Hindlimb muscle (tissue), 1 donor: ENCODE results near the gene PLCB4. TPM values are rescaled to one million over a fixed set of nuclear protein-coding genes. Genes with fewer than 3 reads are reported as not detected.
"Not testable (repeated sequence)": the region's sequence is repeated elsewhere in the genome, so short reads cannot be mapped to it uniquely, and the experiment has no call there.

ENCODE experiments used
- DNase-seq: peaks from one replicate; pipeline ENCODE4 v3.0.0-alpha.2; 2013
- polyA plus RNA-seq: library from polyadenylated mRNA; unstranded; fragments of 120-200 nt; gene quantifications from one replicate; pipeline ENCODE4 v1.2.1, GENCODE V29; 2013; ENCODE audit not compliant: insufficient read length

The PLCB4 gene
- polyA plus RNA-seq, 1 donor, result 3.2 TPM

DNA sequence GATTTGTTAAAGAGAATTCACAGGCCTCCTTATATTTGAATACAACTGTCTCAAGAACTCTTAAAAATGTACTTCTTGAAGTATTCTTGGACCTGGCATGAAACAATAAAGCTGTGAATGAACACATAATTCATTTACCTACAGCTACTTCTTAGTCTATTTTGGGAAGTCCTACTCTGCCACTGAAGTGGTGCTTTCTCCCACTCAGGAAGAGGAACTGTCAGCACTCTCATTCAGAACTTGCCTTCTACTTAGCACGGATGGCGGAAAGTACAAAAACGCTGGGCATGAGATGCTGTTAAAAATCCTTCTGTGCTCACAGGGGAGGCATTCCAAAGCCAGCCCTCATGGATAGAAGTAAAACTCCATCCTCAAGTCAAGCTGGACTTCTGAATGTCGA lies 300.7 kb downstream of the PLCB4 start:
- DNase-seq, result no peak

DNA sequence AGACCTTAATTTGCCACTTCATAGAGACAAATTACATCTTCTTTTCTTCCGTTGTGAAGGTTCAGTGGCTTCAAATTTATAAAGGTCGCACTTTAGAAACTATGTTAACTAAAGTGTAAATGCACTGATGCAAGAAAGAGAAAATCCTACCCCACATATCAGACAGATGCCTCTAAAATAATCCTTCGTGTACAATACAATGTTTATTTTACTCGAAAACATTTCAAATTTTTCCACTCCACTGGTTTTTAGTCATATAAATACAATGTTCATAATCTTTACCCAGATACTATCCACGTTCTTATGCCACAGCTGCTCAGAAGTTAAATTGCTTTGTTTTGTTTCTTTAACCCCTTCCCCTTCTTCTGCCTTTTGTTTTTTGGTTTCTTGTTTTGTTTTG lies 305.2 kb downstream of the PLCB4 start:
- DNase-seq, result no peak

DNA sequence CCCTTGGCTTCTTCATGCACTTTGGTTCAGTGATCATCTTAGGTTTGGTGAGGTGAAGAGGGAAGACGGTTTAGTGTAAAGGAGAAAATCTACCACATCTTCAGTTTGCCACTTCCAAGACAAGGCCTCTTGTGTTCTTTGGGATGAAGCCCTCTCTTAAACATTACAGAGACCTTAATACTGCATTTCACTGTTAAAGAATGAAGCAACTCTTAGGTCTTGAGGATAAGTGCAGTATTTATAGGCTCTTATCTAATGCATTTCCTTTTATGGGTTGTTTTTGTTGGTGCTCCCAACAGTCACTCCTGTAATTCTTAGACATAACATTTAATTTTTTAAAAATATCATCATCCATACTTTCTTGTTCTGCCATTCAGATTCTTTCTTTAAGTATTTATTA lies 305.6 kb downstream of the PLCB4 start:
- DNase-seq, result no peak

DNA sequence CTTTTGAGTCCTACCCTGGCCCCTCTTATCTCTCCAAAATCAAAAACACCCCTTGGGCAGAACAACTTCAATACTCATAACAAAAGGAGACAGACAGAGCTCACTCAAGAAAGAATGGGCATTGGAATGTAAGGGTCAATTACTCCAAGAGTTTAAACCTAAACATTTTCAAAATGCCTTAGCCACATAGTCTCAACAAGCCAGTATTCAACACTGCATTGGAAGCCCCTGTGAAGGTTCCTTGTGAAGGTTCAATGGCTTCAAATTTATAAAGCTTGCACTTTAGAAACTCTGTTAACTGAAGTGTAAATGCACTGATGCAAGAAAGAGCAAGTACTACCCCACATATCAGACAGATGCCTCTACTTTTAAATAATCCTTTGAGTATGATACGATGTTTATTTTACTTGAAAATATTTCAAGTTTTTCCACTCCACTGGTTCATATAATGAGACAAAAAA lies 306.4 kb downstream of the PLCB4 start:
- no peak for DNase-seq

DNA sequence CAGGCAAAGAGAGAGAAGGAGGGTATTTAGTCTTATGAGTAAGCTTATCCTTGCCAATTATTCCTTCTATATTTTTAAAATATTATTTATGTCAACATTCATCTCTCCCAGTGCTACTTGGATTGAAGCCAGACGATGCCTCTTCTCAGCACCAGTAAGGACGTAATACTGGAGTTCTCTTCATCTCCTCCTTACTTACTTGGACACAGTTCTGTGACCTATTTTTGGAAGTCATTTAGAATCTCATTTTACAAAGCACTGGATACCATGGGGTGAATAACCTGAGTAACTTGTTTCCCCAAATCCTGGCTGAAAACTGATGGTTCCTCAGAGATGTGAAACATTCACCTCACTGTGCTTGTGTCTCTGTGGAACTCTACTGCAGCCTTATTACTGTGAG lies 308.1 kb downstream of the PLCB4 start:
- no peak for DNase-seq

DNA sequence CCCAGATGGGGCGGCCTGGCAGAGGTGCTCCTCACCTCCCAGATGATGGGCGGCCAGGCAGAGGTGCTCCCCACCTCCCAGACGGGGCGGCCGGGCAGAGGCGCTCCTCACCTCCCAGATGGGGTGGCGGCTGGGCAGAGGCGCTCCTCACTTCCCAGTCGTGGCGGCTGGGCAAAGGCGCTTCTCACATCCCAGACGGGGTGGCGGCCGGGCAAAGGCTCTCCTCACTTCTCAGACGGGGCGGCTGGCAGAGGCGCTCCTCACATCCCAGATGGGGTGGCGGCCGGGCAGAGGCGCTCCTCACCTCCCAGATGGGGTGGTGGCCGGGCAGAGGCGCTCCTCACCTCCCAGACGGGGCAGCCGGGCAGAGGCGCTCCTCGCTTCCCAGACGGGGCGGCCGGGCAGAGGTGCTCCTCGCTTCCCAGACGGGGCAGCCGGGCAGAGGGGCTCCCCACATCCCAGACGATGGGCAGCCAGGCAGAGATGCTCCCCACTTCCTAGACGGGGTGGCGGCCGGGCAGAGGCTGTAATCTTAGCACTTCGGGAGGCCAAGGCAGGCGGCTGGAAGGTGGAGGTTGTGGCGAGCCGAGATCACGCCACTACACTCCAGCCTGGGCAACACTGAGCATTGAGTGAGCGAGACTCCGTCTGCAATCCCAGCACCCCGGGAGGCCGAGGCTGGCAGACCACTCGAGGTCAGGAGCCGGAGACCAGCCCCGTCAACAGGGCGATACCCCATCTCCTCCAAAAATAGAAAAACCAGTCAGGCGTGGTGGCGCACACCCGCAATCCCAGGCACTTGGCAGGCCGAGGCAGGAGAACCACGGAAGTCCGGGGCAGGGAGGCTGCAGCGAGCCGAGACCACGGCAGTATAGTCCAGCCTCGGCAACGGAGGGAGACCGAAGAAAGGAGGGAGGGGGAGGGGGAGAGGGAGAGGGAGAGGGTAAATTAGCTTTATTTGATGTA lies 316.7 kb downstream of the PLCB4 start:
- not testable (repeated sequence) for DNase-seq

DNA sequence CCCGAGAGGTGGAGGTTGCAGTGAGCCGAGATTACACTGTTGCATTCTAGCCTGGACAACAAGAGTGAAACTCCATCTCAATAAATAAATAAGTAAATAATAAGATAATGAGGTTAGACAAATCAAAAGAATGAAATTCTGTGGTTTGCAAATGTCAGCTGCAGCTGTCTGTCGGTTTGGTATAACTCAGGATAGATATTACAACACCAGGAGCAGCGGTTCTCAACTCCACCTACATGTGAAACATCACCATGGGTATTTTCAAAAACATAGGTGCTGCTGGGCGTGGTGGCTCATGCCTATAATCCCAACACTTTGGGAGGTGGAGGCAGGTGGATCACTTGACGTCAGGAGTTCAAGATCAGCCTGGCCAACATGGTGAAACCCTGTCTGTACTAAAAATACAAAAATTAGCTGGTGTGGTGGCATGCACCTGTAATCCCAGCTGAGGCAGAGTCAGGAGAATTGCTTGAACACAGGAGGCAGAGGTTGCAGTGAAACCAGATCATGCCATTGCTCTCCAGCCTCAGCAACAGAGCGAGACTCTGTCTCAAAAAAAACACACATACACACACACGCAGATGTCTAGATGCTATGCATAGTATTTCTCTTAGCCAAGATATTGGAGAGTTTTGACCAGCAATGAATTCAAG lies 319.4 kb downstream of the PLCB4 start:
- no peak for DNase-seq

DNA sequence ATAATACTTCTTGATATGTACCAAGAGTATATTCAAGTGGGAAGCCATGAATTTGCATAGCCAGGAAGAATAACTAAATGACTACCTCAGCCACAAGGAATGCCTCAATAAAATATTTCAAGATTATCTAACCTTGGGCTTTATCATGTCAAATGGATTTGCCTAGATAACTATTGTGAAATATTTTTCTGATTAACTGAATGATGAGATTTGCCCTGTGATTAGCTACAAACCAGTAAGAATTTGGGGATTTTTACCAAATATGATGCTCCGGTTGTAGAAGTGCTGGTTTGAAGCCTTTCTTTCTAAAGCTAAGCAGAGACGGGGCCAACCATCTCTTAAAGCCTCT lies 319.9 kb downstream of the PLCB4 start:
- no peak for DNase-seq

DNA sequence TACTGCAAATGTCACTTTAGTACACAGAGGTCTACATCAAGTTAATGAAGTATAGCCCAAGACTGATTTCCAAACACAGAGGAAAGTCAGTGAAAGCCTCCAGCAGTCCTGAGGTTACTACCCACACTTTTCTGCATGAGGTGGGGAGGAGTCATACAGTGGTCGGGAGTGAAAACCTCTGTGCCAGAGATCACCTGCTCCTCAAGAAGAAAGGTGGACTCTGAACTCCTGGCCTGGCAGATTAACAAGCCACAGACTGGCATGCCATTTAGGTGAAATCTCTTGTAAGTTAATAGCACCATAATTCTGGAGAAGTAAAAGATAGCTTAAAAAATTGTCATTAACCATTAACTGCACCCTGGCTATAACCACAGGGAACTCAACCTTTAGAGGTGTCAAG lies 320.5 kb downstream of the PLCB4 start:
- DNase-seq, result no peak

DNA sequence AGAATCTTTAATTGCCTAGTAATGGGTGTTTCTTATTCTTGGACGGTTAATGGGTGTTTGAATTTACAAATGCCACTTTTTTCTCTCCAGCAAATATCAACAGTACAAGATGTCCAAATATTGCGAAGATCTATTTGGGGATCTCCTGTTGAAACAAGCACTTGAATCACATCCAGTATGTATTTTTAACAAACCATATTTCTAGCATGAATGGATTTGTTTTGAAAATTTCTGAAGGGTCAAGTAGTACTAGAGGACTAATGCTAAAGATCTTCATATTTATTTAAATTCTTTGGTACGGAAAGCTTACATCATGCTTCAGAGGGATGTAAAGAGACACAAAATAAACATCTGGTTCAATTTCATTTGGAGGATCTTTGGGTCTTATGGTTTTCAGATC lies 321.6 kb downstream of the PLCB4 start:
- DNase-seq, result no peak

DNA sequence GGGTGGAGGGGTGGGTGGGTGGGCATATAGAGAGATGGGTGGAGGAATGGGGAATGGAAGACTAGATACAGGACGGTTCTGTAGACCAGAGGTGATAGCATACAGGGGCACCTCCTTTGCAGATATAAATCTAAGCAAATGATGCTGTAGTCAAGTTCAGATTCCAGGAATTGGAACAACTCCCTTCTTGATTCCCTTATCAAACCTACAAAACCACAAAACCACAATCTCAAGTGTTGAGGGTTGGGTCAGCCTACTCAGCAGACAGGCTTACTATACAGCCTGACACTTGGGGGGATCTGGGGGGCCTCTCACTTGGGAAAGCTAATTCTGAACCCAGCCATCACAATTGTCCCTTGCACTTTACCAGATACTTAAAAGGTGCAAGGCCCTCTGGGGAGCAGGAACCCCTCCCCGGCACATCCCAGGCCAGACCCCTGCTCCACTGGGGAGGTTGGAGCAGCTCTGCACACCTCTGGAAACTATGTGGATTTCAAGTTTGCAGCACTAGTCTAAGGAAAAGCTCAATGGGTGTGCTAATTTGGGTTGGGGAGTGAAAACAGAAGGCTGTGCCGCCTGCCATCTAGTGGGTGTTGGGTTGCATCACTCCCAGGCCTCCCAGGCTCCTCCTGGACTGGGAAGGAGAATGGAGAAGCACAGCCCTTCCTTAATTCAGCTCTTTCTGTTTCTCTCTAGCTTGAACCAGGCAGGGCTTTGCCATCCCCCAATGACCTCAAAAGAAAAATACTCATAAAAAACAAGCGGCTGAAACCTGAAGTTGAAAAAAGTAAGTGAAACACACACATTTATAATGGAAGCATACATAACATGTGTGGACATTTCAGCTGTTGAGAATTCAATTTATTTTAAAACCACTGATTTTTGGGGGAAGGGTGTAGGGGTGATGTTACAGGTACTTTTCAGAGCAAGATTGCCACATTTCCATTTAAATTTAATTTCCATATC lies 324.3 kb downstream of the PLCB4 start:
- peak; percentile 57 for DNase-seq

DNA sequence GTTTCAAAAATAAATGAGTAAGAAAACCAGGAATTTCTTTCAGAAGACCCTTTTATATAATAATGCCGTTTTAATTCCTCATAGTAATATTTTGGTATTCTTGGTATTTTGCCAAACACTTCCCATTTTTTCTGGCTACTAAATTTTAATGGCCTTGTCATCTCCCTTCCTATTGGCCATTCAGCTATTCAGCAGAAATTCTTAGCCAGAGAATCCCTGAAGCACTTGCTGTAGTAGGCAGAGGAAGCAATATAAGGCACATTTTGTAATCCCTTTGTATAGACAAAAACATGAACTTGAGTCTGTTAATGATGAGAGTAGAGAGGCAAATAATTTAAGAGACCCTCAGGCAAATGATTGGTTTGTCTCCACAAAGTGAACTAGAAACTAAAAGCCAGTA lies 327.1 kb downstream of the PLCB4 start:
- DNase-seq, result no peak

DNA sequence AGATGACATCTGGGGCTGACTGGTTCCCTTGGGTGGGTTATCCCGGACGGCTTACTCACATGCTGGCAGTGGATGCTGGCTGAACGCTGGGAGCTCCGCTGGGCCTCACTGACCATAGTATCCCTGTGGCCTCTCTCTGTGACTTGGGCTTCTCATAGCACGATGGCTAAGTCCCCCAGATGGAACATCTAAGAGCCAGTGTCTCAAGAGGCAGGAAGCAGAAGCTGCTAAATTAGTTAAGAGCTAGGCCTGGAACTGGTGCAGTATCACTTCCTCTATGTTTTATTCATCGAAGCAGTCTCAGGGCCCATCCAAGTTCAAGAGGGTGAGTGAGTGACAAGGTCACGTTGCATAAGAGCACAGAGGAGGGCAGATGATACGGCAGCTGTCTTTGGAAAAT lies 329.0 kb downstream of the PLCB4 start:
- peak; percentile 19 for DNase-seq

DNA sequence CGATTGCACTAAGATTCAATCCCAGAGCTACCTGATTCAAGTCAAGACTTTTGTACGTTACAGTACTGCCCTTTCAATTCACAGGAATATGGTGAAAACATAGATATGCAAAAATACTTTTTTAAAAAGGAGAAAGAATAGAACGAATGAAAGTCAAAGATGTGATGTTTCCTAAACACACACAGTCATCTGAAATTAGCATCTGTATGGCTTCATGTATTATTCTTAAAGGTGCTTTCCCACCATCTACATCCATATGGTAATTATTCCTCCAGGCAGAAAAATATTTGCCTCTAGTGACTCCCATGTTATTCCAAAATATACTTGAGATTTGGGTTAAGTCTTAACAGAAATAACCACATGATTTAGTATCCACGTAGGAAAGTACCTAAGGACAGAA lies 330.0 kb downstream of the PLCB4 start:
- no peak for DNase-seq

DNA sequence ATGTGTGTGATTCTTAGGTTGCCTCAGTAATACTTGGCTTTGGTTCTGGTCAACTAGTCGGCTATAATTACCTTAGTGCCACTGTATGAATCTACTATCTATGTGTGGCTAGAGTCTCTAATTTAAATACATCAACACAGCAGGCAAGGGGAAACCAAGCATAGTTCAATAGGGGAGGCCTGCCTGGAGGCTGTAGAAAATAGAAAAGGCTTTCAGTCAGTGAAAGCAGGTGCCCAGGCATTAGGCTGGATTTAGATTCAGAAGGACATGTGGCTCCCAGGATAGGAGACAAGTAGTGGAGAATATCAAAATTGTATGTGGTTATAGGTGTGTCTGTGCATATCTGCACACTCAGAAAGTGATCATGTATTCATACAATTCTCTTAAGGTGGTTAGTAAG lies 330.4 kb downstream of the PLCB4 start:
- no peak for DNase-seq

DNA sequence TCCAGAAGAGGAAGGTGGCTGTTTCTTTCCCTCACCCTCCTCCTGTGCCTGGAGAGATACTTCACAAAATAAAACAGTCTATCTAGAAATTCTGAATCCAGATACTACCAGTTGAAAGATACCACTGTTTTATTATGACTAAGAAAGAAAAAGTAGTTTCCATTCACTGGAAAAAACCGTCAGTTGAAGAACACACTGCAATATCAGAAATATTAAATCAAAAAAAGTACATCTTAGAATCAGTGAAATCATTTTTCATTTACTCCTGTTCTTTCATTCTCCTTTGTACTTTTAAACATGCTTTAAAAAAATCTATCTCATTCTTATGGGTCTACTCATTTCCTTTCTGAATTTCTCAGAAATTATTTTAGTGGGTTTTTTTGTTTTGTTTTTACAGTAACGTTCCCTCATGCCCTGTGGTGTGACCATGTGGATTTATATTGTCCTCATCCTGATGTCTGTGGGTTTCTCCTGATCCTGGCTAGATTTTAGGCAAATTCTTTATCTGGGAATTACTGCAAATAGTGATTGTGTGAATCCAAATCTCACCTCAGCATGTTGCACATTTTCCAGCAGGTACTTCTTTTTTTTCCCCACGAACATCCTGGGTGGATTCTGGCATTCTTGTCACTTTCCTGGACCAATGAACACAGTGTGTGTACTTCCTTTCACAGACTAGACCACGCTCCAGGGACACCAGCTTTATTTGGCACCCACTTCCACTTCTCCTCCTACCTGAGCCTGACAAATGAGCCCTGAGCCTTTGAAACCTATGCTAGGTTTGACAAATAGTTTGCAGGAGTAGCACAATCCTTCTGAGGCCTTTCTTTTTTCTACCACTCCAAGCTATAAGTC lies 331.5 kb downstream of the PLCB4 start:
- no peak for DNase-seq

DNA sequence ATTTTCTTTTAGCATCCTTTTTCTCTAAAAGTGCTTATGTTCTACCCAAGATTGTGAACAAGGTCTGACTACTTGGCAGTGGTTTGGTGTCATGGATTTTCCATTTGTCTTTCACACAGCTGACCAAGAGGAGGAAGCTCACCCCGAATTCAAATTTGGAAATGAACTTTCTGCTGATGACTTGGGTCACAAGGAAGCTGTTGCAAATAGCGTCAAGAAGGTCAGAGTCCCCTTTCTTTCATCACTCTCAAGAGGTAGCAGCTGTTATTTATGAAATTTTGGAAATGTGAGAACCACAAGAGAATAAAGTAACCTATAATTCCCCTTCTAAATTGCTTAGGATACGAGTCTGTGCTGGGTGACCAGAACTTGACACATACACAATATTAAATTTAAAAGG lies 332.5 kb downstream of the PLCB4 start:
- DNase-seq, result no peak

DNA sequence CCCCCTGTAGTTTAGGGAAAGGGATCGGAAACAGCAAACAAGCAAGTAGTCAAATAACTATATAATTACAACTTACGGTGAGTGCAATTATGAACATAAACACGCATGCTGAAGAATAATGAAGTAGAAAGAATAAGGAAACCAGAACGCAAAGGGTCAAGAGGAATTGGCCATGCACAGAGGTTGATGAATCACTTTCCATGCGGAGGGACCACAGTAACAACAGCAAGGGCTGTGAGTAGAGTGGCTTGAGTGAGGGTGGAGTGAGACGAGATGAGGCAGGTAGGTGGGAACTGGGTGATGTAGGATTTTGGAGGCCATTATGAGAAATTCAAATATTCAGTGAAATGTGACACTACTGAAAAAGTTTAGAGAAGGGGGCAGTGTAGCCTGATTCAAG lies 333.3 kb downstream of the PLCB4 start:
- no peak for DNase-seq

DNA sequence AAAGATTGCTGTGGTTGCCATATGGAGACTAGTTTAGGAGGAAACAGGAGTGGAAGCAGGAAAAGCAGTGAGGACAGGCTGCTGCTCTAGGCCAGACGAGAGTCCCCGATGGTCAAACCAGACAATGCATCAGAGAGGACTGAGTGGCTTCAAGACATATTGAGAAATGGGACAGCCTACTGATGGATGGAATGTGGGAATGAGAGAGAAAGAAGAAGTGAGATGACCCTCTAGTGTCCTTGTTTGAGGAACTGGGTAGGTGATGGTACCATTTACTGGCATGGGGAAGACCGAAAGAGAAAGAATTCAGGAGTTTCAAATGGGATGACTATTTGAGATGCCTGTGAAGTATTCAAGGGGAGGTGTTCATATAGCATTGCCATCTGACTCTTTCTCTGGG lies 333.7 kb downstream of the PLCB4 start:
- no peak for DNase-seq

DNA sequence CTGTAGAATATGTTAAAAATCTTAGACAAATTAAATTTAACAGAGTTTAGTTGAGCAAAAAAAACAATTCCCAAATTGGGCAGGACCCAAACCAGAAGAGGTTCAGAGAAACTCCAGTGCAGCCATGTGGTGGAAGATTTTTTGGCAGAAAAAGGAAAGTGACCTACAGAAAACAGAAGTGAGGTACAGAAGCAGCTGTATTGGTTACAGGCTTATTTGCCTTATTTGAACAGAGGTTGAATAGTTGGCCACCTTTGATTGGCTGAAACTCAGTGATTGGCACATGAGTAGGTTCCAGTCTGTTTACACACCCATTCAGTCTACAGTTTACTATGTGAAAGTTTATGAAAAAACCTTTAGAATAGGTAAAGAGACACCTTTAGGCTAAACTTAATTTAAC lies 334.6 kb downstream of the PLCB4 start:
- no peak for DNase-seq

DNA sequence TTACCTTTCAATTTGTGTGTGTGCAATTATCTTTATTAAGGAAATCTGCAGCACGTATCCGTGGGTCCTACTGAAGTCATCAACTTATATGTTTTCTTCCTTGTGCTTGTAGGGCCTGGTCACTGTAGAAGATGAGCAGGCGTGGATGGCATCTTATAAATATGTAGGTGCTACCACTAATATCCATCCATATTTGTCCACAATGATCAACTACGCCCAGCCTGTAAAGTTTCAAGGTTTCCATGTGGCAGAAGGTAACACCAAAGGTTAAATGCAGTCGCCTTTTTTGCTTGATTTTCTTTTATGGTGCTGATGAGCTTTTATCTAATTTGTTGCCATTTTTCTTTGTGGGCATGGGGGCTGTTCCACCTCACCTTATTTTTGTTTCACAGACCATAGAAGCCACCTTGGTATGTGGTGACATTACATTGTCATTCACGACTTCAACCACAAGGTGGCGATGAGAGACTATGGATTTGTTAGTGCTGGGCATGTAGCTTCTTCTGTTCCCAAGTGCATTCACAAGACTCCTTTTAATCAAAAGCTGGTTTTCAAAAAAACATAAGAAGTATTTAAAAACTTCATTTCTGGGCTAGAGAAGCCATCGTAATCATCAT lies 339.0 kb downstream of the PLCB4 start:
- DNase-seq, result peak; percentile 46
